ENCODE measurements around the gene SORT1. TPM values are rescaled to one million over a fixed set of nuclear protein-coding genes. Genes with fewer than 3 reads are reported as not detected.

Gene SORT1
- total and polyA plus RNA-seq, 2 of the 8 experiments (the other 6 are each of a cell fraction or from before 2014, with no cell fraction given): 18.7 to 69.6 TPM

DNA sequence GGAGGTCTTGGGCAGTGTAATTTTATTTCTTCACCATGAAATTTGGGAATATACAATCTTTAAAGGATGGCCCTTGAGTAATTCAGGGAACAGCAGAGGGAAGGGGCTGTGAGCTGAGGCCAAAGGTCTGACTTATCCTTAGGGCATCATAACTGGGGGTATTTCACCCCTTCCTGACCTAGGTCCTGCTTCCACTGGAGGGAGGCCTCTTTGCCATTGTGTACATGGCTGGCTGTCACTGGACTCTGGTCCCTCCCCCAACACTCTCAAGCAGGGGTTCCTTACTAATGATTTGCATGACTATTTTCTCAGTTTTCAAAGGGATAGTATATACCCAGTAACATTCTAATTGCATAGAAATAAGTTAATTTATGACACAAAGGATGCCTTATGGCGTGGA lies 107.6 kb downstream of the SORT1 start (continued):
- TF ChIP-seq, protein P1, sequence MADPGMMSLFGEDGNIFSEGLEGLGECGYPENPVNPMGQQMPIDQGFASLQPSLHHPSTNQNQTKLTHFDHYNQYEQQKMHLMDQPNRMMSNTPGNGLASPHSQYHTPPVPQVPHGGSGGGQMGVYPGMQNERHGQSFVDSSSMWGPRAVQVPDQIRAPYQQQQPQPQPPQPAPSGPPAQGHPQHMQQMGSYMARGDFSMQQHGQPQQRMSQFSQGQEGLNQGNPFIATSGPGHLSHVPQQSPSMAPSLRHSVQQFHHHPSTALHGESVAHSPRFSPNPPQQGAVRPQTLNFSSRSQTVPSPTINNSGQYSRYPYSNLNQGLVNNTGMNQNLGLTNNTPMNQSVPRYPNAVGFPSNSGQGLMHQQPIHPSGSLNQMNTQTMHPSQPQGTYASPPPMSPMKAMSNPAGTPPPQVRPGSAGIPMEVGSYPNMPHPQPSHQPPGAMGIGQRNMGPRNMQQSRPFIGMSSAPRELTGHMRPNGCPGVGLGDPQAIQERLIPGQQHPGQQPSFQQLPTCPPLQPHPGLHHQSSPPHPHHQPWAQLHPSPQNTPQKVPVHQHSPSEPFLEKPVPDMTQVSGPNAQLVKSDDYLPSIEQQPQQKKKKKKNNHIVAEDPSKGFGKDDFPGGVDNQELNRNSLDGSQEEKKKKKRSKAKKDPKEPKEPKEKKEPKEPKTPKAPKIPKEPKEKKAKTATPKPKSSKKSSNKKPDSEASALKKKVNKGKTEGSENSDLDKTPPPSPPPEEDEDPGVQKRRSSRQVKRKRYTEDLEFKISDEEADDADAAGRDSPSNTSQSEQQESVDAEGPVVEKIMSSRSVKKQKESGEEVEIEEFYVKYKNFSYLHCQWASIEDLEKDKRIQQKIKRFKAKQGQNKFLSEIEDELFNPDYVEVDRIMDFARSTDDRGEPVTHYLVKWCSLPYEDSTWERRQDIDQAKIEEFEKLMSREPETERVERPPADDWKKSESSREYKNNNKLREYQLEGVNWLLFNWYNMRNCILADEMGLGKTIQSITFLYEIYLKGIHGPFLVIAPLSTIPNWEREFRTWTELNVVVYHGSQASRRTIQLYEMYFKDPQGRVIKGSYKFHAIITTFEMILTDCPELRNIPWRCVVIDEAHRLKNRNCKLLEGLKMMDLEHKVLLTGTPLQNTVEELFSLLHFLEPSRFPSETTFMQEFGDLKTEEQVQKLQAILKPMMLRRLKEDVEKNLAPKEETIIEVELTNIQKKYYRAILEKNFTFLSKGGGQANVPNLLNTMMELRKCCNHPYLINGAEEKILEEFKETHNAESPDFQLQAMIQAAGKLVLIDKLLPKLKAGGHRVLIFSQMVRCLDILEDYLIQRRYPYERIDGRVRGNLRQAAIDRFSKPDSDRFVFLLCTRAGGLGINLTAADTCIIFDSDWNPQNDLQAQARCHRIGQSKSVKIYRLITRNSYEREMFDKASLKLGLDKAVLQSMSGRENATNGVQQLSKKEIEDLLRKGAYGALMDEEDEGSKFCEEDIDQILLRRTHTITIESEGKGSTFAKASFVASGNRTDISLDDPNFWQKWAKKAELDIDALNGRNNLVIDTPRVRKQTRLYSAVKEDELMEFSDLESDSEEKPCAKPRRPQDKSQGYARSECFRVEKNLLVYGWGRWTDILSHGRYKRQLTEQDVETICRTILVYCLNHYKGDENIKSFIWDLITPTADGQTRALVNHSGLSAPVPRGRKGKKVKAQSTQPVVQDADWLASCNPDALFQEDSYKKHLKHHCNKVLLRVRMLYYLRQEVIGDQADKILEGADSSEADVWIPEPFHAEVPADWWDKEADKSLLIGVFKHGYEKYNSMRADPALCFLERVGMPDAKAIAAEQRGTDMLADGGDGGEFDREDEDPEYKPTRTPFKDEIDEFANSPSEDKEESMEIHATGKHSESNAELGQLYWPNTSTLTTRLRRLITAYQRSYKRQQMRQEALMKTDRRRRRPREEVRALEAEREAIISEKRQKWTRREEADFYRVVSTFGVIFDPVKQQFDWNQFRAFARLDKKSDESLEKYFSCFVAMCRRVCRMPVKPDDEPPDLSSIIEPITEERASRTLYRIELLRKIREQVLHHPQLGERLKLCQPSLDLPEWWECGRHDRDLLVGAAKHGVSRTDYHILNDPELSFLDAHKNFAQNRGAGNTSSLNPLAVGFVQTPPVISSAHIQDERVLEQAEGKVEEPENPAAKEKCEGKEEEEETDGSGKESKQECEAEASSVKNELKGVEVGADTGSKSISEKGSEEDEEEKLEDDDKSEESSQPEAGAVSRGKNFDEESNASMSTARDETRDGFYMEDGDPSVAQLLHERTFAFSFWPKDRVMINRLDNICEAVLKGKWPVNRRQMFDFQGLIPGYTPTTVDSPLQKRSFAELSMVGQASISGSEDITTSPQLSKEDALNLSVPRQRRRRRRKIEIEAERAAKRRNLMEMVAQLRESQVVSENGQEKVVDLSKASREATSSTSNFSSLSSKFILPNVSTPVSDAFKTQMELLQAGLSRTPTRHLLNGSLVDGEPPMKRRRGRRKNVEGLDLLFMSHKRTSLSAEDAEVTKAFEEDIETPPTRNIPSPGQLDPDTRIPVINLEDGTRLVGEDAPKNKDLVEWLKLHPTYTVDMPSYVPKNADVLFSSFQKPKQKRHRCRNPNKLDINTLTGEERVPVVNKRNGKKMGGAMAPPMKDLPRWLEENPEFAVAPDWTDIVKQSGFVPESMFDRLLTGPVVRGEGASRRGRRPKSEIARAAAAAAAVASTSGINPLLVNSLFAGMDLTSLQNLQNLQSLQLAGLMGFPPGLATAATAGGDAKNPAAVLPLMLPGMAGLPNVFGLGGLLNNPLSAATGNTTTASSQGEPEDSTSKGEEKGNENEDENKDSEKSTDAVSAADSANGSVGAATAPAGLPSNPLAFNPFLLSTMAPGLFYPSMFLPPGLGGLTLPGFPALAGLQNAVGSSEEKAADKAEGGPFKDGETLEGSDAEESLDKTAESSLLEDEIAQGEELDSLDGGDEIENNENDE (IDR thresholded peaks at IDR 0.05; ENCODE audit: insufficient replicate concordance, low read length): no peak
- TF ChIP-seq POLR2AphosphoS5 (IDR thresholded peaks at IDR 0.05; ENCODE audit: low read depth, low read length) (no peak), TEAD4 (IDR thresholded peaks at IDR 0.05; ENCODE audit: low read depth, low read length) (no peak)
